OCI-LY7 (cell line): ENCODE data around the gene LHFPL2. TPM values are rescaled to one million over a fixed set of nuclear protein-coding genes. Genes with fewer than 3 reads are reported as not detected.

Experiments used
- BruUV-seq: library from RNA; stranded (reverse); fragments of 400-500 nt; replicated peaks from 2 replicates; lab custom pipeline; 2021; lab: Mats Ljungman, UMichigan
- CTCF ChIA-PET: fragments of 300-600 bp; sonication (Branson Sonifier 250); formaldehyde crosslinking; loops from one replicate; lab custom pipeline; 2022; ENCODE audit warnings: antibody characterized with exemption; ENCODE audit not compliant: unreplicated experiment; lab: Charles Lee
- POLR2A ChIA-PET: fragments of 300-600 bp; sonication (Branson Sonifier 250); formaldehyde crosslinking; loops from one replicate; lab custom pipeline; 2022; ENCODE audit warnings: antibody characterized with exemption; lab: Charles Lee
- DNase-seq: peaks from one replicate; pipeline ENCODE4 v3.0.0-alpha.2; 2015; ENCODE audit warnings: low spot score
- H2AFZ ChIP-seq: fragments of 200-600 bp; sonication (generic), shearing (Covaris generic); 2 replicates; pipeline ENCODE4 v1.6.1; 2014; ENCODE audit warnings: mild to moderate bottlenecking, antibody characterized with exemption, low read length, moderate library complexity
- H3K27ac ChIP-seq: fragments of 200-600 bp; sonication (generic); 2 replicates; pipeline ENCODE4 v1.5.1; 2014; ENCODE audit warnings: mixed run types, low read depth, mild to moderate bottlenecking, moderate library complexity, low read length, inconsistent platforms; ENCODE audit not compliant: poor library complexity, severe bottlenecking
- H3K36me3 ChIP-seq: fragments of 200-600 bp; sonication (generic); 2 replicates; pipeline ENCODE4 v1.6.1; 2014; ENCODE audit warnings: mild to moderate bottlenecking, antibody characterized with exemption, low read length, moderate library complexity, mixed read lengths; ENCODE audit not compliant: insufficient read depth
- H3K4me1 ChIP-seq: fragments of 200-600 bp; sonication (generic); 2 replicates; pipeline ENCODE4 v1.5.1; 2014; ENCODE audit warnings: mild to moderate bottlenecking, low read length; ENCODE audit not compliant: insufficient read depth, poor library complexity, severe bottlenecking
- H3K4me2 ChIP-seq: fragments of 200-600 bp; sonication (generic); 2 replicates; pipeline ENCODE4 v1.6.1; 2014; ENCODE audit warnings: mild to moderate bottlenecking, low read length
- H3K4me3 ChIP-seq: fragments of 200-600 bp; sonication (generic); 2 replicates; pipeline ENCODE4 v1.5.1; 2014; ENCODE audit warnings: mild to moderate bottlenecking, low read depth, low read length; ENCODE audit not compliant: poor library complexity, severe bottlenecking
- H3K79me2 ChIP-seq: fragments of 200-600 bp; sonication (generic); 2 replicates; pipeline ENCODE4 v1.6.1; 2016; ENCODE audit warnings: low read depth, mild to moderate bottlenecking, low read length, moderate library complexity, mixed read lengths; ENCODE audit not compliant: insufficient read depth
- H3K9me2 ChIP-seq: fragments of 200-600 bp; sonication (generic); 2 replicates; pipeline ENCODE4 v1.6.1; 2016; ENCODE audit warnings: mild to moderate bottlenecking, low read length, mixed read lengths; ENCODE audit not compliant: insufficient read depth
- H3K9me3 ChIP-seq: fragments of 200-600 bp; sonication (generic); 2 replicates; pipeline ENCODE4 v1.6.1; 2014; ENCODE audit warnings: mild to moderate bottlenecking, mixed run types, low read length, mixed read lengths
- H4K20me1 ChIP-seq: fragments of 200-600 bp; sonication (generic); 2 replicates; pipeline ENCODE4 v1.6.1; 2014; ENCODE audit warnings: mild to moderate bottlenecking, antibody characterized with exemption, low read length, moderate library complexity, mixed read lengths; ENCODE audit not compliant: insufficient read depth
- CTCF ChIP-seq: fragments of 200-600 bp; sonication (generic); conservative IDR thresholded peaks from 2 replicates; pipeline ENCODE4 v1.5.1; 2014; ENCODE audit warnings: mild to moderate bottlenecking, antibody characterized with exemption, low read length, moderate library complexity, mixed read lengths
- EZH2phosphoT487 ChIP-seq: fragments of 200-600 bp; sonication (generic); IDR thresholded peaks from 2 replicates; pipeline ENCODE4 v1.6.1; 2018; ENCODE audit warnings: low read depth, borderline replicate concordance, mild to moderate bottlenecking, mixed run types, antibody characterized with exemption, low read length, moderate library complexity, mixed read lengths
- intact Hi-C: fragments of 100-400 bp; cut with micrococcal nuclease; formaldehyde crosslinking; loops from one replicate; pipeline ENCODE4 v1.10.0; 2022; ENCODE audit not compliant: unreplicated experiment
- total RNA-seq, 2 experiments: library from RNA; depleted of rRNA in 1 of 2; stranded (reverse); fragments of >200 nt in 1 of 2; shearing (Covaris generic) in 1 of 2; gene quantifications; 2 replicates each; pipeline ENCODE4 v1.2.3, GENCODE V29; 2014 to 2022

Gene LHFPL2
- total RNA-seq, 2 experiments from 2014 or later: 12.2 to 24.0 TPM

GRCh38 chr5:78612227-78613150 is 36.1 kb downstream of the LHFPL2 start:
- BruUV-seq: no TSS peak
- ChIA-PET POLR2A (interaction anchor here (0.5 to 0.8 kb wide), 3 partner anchors 50 to 369 kb away, joined by 3 to 5 read pairs (median 3); no protein-coding TSS in a partner anchor), CTCF (no interaction called here)
- H3K4me3 ChIP-seq: no peak overlapping the region
- H2AFZ ChIP-seq: no peak overlapping the region
- H3K9me3 ChIP-seq: no peaks in the 10 kb centered on the region
- DNase-seq: no peak
- H3K4me1 ChIP-seq: no peaks in the 10 kb centered on the region
- no peaks in the 10 kb centered on the region for H3K79me2 ChIP-seq
- no peak for TF ChIP-seq CTCF
- TF ChIP-seq EZH2phosphoT487: no peak
- no peak overlapping the region for H3K27ac ChIP-seq
- no peaks in the 10 kb centered on the region for H4K20me1 ChIP-seq
- no peak overlapping the region for H3K4me2 ChIP-seq
- intact Hi-C loops: no loop called here
- H3K36me3 ChIP-seq: peaks cover 18% of the 10 kb centered on the region
- no peaks in the 10 kb centered on the region for H3K9me2 ChIP-seq

DNA sequence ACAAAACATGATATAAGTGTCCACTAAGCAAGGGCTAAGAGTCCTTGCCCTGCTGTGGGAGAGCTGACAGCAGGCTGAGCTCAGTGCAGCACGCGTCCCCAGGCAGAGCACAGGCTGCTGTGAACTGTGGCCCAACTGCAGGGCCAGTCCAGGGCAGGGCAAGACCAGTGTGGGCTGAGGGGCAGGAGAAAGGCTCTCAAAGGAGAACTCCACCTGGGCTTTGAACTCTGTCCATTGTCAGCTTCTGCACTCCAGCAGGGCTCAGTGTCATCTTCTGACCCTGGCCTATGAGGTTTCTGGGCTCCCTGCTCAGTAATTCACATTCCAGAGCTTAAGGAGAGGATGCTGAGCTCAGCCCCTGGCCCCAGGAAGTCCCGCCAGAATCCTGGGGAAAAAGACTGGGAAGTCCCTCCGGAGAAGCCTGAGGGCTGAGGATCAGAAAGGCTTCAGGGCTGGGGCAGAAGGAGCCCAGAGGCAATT is 37.4 kb downstream of the LHFPL2 start:
- intact Hi-C loops: no loop called here
- H3K9me2 ChIP-seq: no peaks in the 10 kb centered on the region
- no peaks in the 10 kb centered on the region for H3K4me1 ChIP-seq
- no peak overlapping the region for H3K27ac ChIP-seq
- no peak overlapping the region for H3K4me2 ChIP-seq
- H2AFZ ChIP-seq: no peak overlapping the region
- no peak for DNase-seq
- no peak overlapping the region for H3K4me3 ChIP-seq
- TF ChIP-seq CTCF (no peak), EZH2phosphoT487 (no peak)
- peaks cover 20% of the 10 kb centered on the region for H3K36me3 ChIP-seq
- no peaks in the 10 kb centered on the region for H4K20me1 ChIP-seq
- BruUV-seq: no TSS peak
- H3K79me2 ChIP-seq: no peaks in the 10 kb centered on the region
- CTCF ChIA-PET: interaction anchor here (0.6 to 1.0 kb wide), 2 partner anchors 214 to 285 kb away, joined by 3 to 5 read pairs; no protein-coding TSS in a partner anchor
- H3K9me3 ChIP-seq: no peaks in the 10 kb centered on the region
- POLR2A ChIA-PET: interaction anchor here (0.5 to 0.8 kb wide), 2 partner anchors 110 to 370 kb away, joined by 3 to 5 read pairs; no protein-coding TSS in a partner anchor
